NCI-H1694 (cell line): ENCODE measurements around the gene NME4.
A peak's percentile ranks its signal among the peaks of the same experiment; 100 is the strongest.
"Not testable (repeated sequence)": the region's sequence is repeated elsewhere in the genome, so short reads cannot be mapped to it uniquely, and the experiment has no call there.

ENCODE experiments used
- DNase-seq: peaks from one replicate; lab custom pipeline; 2025; lab: John Stamatoyannopoulos, UW

The NME4 gene

GRCh38 chr16:398561-399339 is 1.8 kb downstream of the NME4 start:
- DNase-seq, result no peak

GRCh38 chr16:399340-400019 is 2.5 kb downstream of the NME4 start:
- DNase-seq, result no peak

- DNase-seq, result no peak
Observed at GRCh38 chr16:400061-400591, 3.1 kb downstream of the NME4 start.

GRCh38 chr16:401468-402348 is 4.7 kb downstream of the NME4 start, which contains the start of gene DECR2:
DECR2 (plus strand) TSS chr16:401885; CDS start chr16:401964, 79 bp downstream.
- peak; percentile 67 for DNase-seq

GRCh38 chr16:404971-405486 is 8.0 kb downstream of the NME4 start:
- DNase-seq, result no peak

- DNase-seq, result no peak
Observed at GRCh38 chr16:405548-406506, 8.8 kb downstream of the NME4 start.

- DNase-seq, result no peak
Observed at GRCh38 chr16:407253-407652, 10.3 kb downstream of the NME4 start.

GRCh38 chr16:410516-411178 is 13.6 kb downstream of the NME4 start:
- no peak for DNase-seq

GRCh38 chr16:411576-412265 is 14.7 kb downstream of the NME4 start:
- DNase-seq, result no peak

- no peak for DNase-seq
Observed at GRCh38 chr16:414395-415169, 17.6 kb downstream of the NME4 start.

- DNase-seq, result not testable (repeated sequence)
Observed at GRCh38 chr16:415170-415498, 18.1 kb downstream of the NME4 start.

- not testable (repeated sequence) for DNase-seq
Observed at GRCh38 chr16:422179-422578, 25.2 kb downstream of the NME4 start.

- peak; percentile 16 for DNase-seq
Observed at GRCh38 chr16:424033-424622, 27.1 kb downstream of the NME4 start.

GRCh38 chr16:424623-425081 is 27.7 kb downstream of the NME4 start:
- no peak for DNase-seq

GRCh38 chr16:425082-425718 is 28.2 kb downstream of the NME4 start, which contains the start of gene RAB11FIP3:
RAB11FIP3 (plus strand) TSS chr16:425649; CDS start chr16:426007, 358 bp downstream.
- peak; percentile 50 for DNase-seq

- DNase-seq, result no peak
Observed at GRCh38 chr16:425740-426114, 28.7 kb downstream of the NME4 start.

GRCh38 chr16:426115-426905 is 29.3 kb downstream of the NME4 start:
- no peak for DNase-seq
